Measurements from ENCODE around the gene SIGLEC9.
A peak's percentile ranks its signal among the peaks of the same experiment; 100 is the strongest.

Gene SIGLEC9

GRCh38 chr19:51124729-51125128 is at the start of gene SIGLEC9:
TSS of gene SIGLEC9 (plus strand) at chr19:51124906. CDS start at chr19:51124975, 69 bp downstream.
- DNase-seq (ENCODE audit: low read depth): no peak

GRCh38 chr19:51075998-51076397 is 48.7 kb upstream of the SIGLEC9 start:
- DNase-seq (ENCODE audit: low read depth): no peak

- no peak for DNase-seq (ENCODE audit: low read depth)
These were observed 48.0 kb upstream of the SIGLEC9 start for GRCh38 chr19:51076631-51077213.

GRCh38 chr19:51078104-51078503 is 46.6 kb upstream of the SIGLEC9 start:
- no peak for DNase-seq (ENCODE audit: low read depth)

GRCh38 chr19:51078731-51079130 is 46.0 kb upstream of the SIGLEC9 start:
- no peak for DNase-seq (ENCODE audit: low read depth)

GRCh38 chr19:51079481-51080110 is 45.1 kb upstream of the SIGLEC9 start:
- no peak for DNase-seq (ENCODE audit: low read depth)

GRCh38 chr19:51081476-51081875 is 43.2 kb upstream of the SIGLEC9 start:
- DNase-seq (ENCODE audit: low read depth): no peak

GRCh38 chr19:51082611-51083010 is 42.1 kb upstream of the SIGLEC9 start, which contains the start of gene KLK14:
TSS of gene KLK14 (minus strand) at chr19:51082887. CDS start at chr19:51082614, 273 bp downstream.
- DNase-seq (ENCODE audit: low read depth): no peak

GRCh38 chr19:51083181-51083580 is 41.5 kb upstream of the SIGLEC9 start:
- no peak for DNase-seq (ENCODE audit: low read depth)

- no peak for DNase-seq (ENCODE audit: low read depth)
These were observed 40.9 kb upstream of the SIGLEC9 start for GRCh38 chr19:51083783-51084182.

GRCh38 chr19:51084505-51084904 is 40.2 kb upstream of the SIGLEC9 start:
- DNase-seq (ENCODE audit: low read depth): no peak

GRCh38 chr19:51086153-51086850 is 38.4 kb upstream of the SIGLEC9 start:
- DNase-seq (ENCODE audit: low read depth): no peak

- no peak for DNase-seq (ENCODE audit: low read depth)
These were observed 34.9 kb upstream of the SIGLEC9 start for GRCh38 chr19:51089786-51090185.

GRCh38 chr19:51090471-51090870 is 34.2 kb upstream of the SIGLEC9 start:
- no peak for DNase-seq (ENCODE audit: low read depth)

- no peak for DNase-seq (ENCODE audit: low read depth)
These were observed 33.6 kb upstream of the SIGLEC9 start for GRCh38 chr19:51091126-51091525.

GRCh38 chr19:51091895-51092873 is 32.5 kb upstream of the SIGLEC9 start:
- no peak for DNase-seq (ENCODE audit: low read depth)

GRCh38 chr19:51093101-51093500 is 31.6 kb upstream of the SIGLEC9 start:
- DNase-seq (ENCODE audit: low read depth): no peak

- no peak for DNase-seq (ENCODE audit: low read depth)
These were observed 31.0 kb upstream of the SIGLEC9 start for GRCh38 chr19:51093510-51094345.

GRCh38 chr19:51094696-51095279 is 29.9 kb upstream of the SIGLEC9 start:
- DNase-seq (ENCODE audit: low read depth): peak; percentile 13

- no peak for DNase-seq (ENCODE audit: low read depth)
These were observed 28.1 kb upstream of the SIGLEC9 start for GRCh38 chr19:51096473-51097165.
